CD14-positive monocyte (primary cell): ENCODE measurements around the gene DGAT2. TPM values are rescaled to one million over a fixed set of nuclear protein-coding genes. Genes with fewer than 3 reads are reported as not detected.
"Not testable (repeated sequence)": the region's sequence is repeated elsewhere in the genome, so short reads cannot be mapped to it uniquely, and the experiment has no call there.

Experiments used
- DNase-seq, 3 donors: peaks; one replicate each; pipeline ENCODE4 v3.0.0-alpha.2; 2011 to 2022
- H2AFZ ChIP-seq: 2 replicates; pipeline ENCODE4 v1.6.0; 2012; ENCODE audit warnings: mild to moderate bottlenecking, low read depth, low read length, inconsistent platforms; ENCODE audit not compliant: insufficient read depth, poor library complexity, severe bottlenecking
- H3K27ac ChIP-seq, 2 donors: 1 replicate in 1 of 2; 2 replicates in 1 of 2; pipeline ENCODE4 v1.5.1; 2012 to 2013; ENCODE audit warnings: low read length in 2 of 2, control low read depth in 1 of 2, inconsistent platforms in 1 of 2, low read depth in 1 of 2, mild to moderate bottlenecking in 1 of 2
- H3K27me3 ChIP-seq, 2 donors: one replicate each; pipeline versions ENCODE4 v1.6.0 to v1.6.1; 2011 to 2013; ENCODE audit warnings: low read length in 2 of 2; ENCODE audit not compliant: control insufficient read depth in 2 of 2, insufficient read depth in 2 of 2
- H3K36me3 ChIP-seq, 2 donors: replicated peaks in 1 of 2; 1 replicate in 1 of 2; 2 replicates in 1 of 2; pipeline versions ENCODE4 v1.5.1 to v1.6.1; 2012 to 2013; ENCODE audit warnings: low read length in 2 of 2, control low read depth in 1 of 2, inconsistent platforms in 1 of 2, mild to moderate bottlenecking in 1 of 2; ENCODE audit not compliant: insufficient read depth in 2 of 2, control insufficient read depth in 1 of 2
- H3K4me1 ChIP-seq, 2 donors: 1 replicate in 1 of 2; 2 replicates in 1 of 2; pipeline versions ENCODE4 v1.5.1 to v1.6.1; 2012 to 2013; ENCODE audit warnings: low read length in 2 of 2, control low read depth in 1 of 2, inconsistent platforms in 1 of 2, mild to moderate bottlenecking in 1 of 2, moderate library complexity in 1 of 2; ENCODE audit not compliant: insufficient read depth in 2 of 2, control insufficient read depth in 1 of 2
- H3K4me2 ChIP-seq: replicated peaks from 2 replicates; pipeline ENCODE3; 2012; ENCODE audit warnings: low read length, moderate library complexity, mild to moderate bottlenecking; ENCODE audit not compliant: poor library complexity, severe bottlenecking; ENCODE audit errors: extremely low read depth
- H3K4me3 ChIP-seq, 3 experiments: fragments of 200-600 bp in 1 of 3; sonication (generic) in 1 of 3; replicated peaks in 1 of 3; 1 replicate in 2 of 3; 2 replicates in 1 of 3; pipeline ENCODE4 v1.5.1; 2011 to 2013; ENCODE audit warnings: low read length in 3 of 3, mild to moderate bottlenecking in 3 of 3, control low read depth in 2 of 3, low read depth in 2 of 3, inconsistent platforms in 1 of 3, moderate library complexity in 1 of 3
- H3K79me2 ChIP-seq: 2 replicates; pipeline ENCODE4 v1.6.0; 2012; ENCODE audit warnings: mild to moderate bottlenecking, control low read depth, inconsistent platforms, low read length, moderate library complexity; ENCODE audit not compliant: insufficient read depth
- H3K9ac ChIP-seq: 2 replicates; pipeline ENCODE4 v1.6.0; 2017; ENCODE audit warnings: low read length, mild to moderate bottlenecking; ENCODE audit not compliant: insufficient read depth, poor library complexity, severe bottlenecking
- H3K9me3 ChIP-seq, 2 donors: replicated peaks in 1 of 2; 1 replicate in 1 of 2; 2 replicates in 1 of 2; pipeline versions ENCODE4 v1.5.1 to v1.6.1; 2012 to 2013; ENCODE audit warnings: low read length in 2 of 2, control low read depth in 1 of 2; ENCODE audit not compliant: control insufficient read depth in 1 of 2, insufficient read depth in 1 of 2
- H4K20me1 ChIP-seq: 2 replicates; pipeline ENCODE4 v1.6.0; 2012; ENCODE audit warnings: mild to moderate bottlenecking, low read length, control low read depth, moderate library complexity; ENCODE audit not compliant: insufficient read depth
- H3K27ac Mint-ChIP-seq, 7 donors: one replicate each; pipeline ENCODE4 v1.8.0; 2020; ENCODE audit warnings: mild to moderate bottlenecking in 7 of 7, mixed read lengths in 7 of 7, moderate library complexity in 6 of 7, inconsistent platforms in 2 of 7
- H3K27me3 Mint-ChIP-seq, 3 donors: one replicate each; pipeline ENCODE4 v1.8.0; 2021 to 2022; ENCODE audit warnings: low read depth in 3 of 3, mild to moderate bottlenecking in 3 of 3, mixed read lengths in 3 of 3, moderate library complexity in 3 of 3, inconsistent platforms in 1 of 3
- H3K36me3 Mint-ChIP-seq, 2 donors: one replicate each; pipeline ENCODE4 v1.8.0; 2020; ENCODE audit warnings: mixed read lengths in 2 of 2, inconsistent platforms in 1 of 2, mild to moderate bottlenecking in 1 of 2
- H3K4me1 Mint-ChIP-seq: one replicate; pipeline ENCODE4 v1.8.0; 2020; ENCODE audit warnings: mild to moderate bottlenecking, mixed read lengths
- H3K4me3 Mint-ChIP-seq, 2 donors: one replicate each; pipeline ENCODE4 v1.8.0; 2020; ENCODE audit warnings: mild to moderate bottlenecking in 2 of 2, mixed read lengths in 2 of 2, moderate library complexity in 1 of 2
- H3K9me3 Mint-ChIP-seq, 7 donors: one replicate each; pipeline ENCODE4 v1.8.0; 2020 to 2022; ENCODE audit warnings: mixed read lengths in 7 of 7, mild to moderate bottlenecking in 6 of 7, moderate library complexity in 6 of 7, inconsistent platforms in 2 of 7
- CTCF ChIP-seq: fragments of 200-600 bp; IDR thresholded peaks from one replicate; pipeline ENCODE4 v1.8.0; 2022; ENCODE audit warnings: antibody characterized with exemption, mild to moderate bottlenecking
- WGBS: methylation state at CpG from one replicate; pipeline ENCODE4 v1.1.5; 2013; ENCODE audit warnings: missing lambda C conversion rate; ENCODE audit not compliant: insufficient coverage; 5-methylcytosine and 5-hydroxymethylcytosine counted together
- intact Hi-C, 2 donors: fragments of 100-400 bp; cut with micrococcal nuclease; formaldehyde crosslinking; loops; one replicate each; pipeline versions ENCODE4 v1.15.0 to v1.15.1; 2023
- polyA plus RNA-seq, 3 donors: library from polyadenylated mRNA; depleted of rRNA in 1 of 3; unstranded in 2 of 3; stranded (reverse) in 1 of 3; fragments of 300-500 nt in 2 of 3; fragments of >200 nt in 1 of 3; fragmentation: Illumina TruSeq in 2 of 3; gene quantifications; 1 replicate in 2 of 3; 2 replicates in 1 of 3; pipeline ENCODE4 v1.2.3, GENCODE V29; 2012 to 2021

The DGAT2 gene
- polyA plus RNA-seq, 3 donors = 7.0 to 18.4 (median 14.8) TPM

- H3K4me1 ChIP-seq, H2AFZ ChIP-seq, H3K27me3 ChIP-seq, H3K9me3 Mint-ChIP-seq, H3K27me3 Mint-ChIP-seq, H3K79me2 ChIP-seq, H3K9ac ChIP-seq, H3K36me3 Mint-ChIP-seq, H3K4me2 ChIP-seq, intact Hi-C loops, H3K36me3 ChIP-seq, H3K4me3 Mint-ChIP-seq, DNase-seq, H3K27ac ChIP-seq, H4K20me1 ChIP-seq, H3K9me3 ChIP-seq, H3K4me3 ChIP-seq, H3K27ac Mint-ChIP-seq: not testable (repeated sequence)
- H3K4me1 Mint-ChIP-seq = peaks cover 11% of the 10 kb centered on the region
Measured at GRCh38 chr11:75754933-75755332, 13.6 kb upstream of the DGAT2 start.

GRCh38 chr11:75757651-75758050, 10.9 kb upstream of the DGAT2 start:
- Histone ChIP-seq H4K20me1 (no peaks in the 10 kb centered on the region), H3K36me3 (no peaks in the 10 kb centered on the region), H3K4me1 (peaks cover 25 to 28% of the 10 kb centered on the region in 2 donors), H3K4me3 (no peak overlapping the region), H3K27ac (no peak overlapping the region), H3K9me3 (no peaks in the 10 kb centered on the region), H3K79me2 (no peaks in the 10 kb centered on the region), H3K27me3 (no peaks in the 10 kb centered on the region), H3K9ac (no peak overlapping the region), H2AFZ (no peak overlapping the region), H3K4me2 (no peak overlapping the region)
- Mint-ChIP-seq H3K4me1 (peaks cover 32% of the 10 kb centered on the region), H3K36me3 (peaks cover 0 to 2% of the 10 kb centered on the region in 2 donors), H3K9me3 (peaks cover 0 to 2% (median 0%) of the 10 kb centered on the region in 7 donors), H3K4me3 (no peak overlapping the region), H3K27me3 (no peaks in the 10 kb centered on the region), H3K27ac (peak overlapping the region in 1 of 7 donors; percentile 31)
- intact Hi-C loops = no loop called here
- 93% methylated on average over 2 of the region's 2 CpGs for WGBS
- TF ChIP-seq CTCF = no peak
- no peak for DNase-seq
